ENCODE measurements around the gene SNAI3.

Gene SNAI3

DNA sequence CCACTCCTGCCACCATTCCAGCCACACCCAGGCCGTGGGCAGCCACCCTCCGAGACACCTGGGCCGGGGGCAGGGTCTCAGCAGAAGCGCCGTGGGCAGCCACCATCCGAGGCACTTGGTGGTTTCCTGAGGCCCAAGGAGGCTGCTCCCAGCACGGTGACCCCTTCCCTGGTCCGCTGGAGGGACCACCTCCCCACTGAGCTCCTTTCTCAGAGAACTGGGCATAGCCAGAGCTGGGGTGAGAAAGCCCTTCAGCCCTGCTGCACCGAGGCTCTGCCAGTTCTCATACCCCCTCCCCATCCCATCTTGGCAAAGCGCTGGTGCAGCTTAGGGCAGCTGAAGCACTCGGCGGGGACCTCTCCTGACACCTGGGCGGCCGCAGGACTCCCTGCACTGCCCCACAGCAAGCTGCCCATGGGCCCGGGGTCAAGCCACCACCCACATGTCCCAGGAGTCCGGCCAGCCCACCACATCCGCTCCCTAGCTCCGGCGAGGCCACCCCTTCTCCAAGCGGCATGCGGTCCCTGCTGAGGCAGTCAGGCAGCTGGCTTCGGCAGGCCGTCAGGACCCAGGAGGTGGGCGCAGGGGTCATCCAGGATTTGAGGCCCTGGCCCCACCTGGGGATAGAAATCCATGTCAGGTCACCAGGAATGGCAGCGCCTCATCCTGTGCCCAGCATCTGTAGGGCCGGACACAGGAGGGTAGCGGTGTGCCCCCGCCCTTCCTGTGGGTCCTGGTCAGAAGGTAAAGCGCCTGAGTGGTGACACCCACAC, 34.1 kb downstream of the SNAI3 start:
- in situ Hi-C loops (cut with MboI; ENCODE audit: low sequenced_read_pairs): no loop called here

DNA sequence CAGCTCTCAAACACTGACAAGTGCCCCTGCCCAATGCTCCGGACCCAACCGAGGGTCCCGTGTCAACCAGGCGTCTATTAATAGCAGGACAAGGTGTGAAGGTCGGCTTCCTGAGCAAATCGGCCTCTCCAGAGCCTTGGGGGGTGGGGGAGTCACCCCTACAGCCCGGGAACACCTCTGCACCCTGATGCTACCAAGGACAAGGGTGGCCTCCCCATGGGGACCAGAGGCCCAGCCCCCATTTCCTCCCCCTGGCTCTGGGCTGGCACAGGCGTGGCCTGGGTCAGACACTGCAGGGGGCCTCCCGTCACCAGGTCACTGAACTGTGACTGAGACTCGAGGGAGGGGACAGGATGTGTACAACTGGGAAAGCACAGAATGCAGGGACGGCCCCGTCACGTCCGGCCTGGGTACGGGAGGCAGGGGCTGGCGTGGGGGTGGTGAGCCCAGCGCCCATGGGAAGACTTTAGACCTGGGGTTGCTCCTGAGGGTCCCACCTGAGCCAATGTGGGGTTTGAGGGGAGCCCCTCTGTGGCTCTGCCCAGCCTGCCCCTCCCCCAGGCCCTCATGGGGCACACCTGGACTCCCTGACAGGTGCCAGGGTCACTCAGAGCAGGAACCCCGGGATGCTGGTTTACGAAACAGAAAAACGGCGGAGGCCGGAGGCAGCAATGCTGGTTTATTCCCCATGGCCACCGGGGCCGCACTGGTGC, 34.9 kb downstream of the SNAI3 start:
- in situ Hi-C loops (cut with MboI; ENCODE audit: low sequenced_read_pairs): no loop called here

DNA sequence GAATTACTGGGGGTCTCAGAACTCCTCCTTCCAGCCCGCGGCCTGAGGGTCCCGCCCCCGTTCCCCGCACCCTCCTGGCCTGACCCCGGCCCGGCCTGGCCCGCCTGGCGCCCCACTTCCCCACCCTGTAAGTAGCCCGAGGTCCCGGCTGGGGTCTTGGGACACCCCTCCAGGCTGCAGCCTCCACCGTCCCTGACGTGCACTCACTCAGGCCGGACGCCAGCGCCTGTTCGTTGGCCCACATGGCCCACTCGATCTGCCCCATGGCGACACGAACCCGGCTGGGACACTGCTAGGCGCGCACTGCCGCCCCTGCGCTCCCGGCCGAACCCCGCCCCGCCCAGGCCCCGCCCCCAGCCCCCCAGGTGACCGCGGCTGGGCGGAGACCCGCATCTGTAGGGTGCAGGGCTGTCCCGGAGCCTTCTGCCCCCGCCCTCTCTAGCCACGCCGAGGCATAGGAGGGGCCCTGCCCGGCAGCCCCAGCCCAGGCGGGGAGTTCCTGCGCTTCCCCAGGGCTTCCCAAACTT, 35.5 kb downstream of the SNAI3 start, which contains the start of gene CYBA:
Gene CYBA, minus strand, starts transcription at position 305 of the 527 bp plus-strand sequence. Its CDS starts 40 bp downstream, at position 265.
- in situ Hi-C loops (cut with MboI; ENCODE audit: low sequenced_read_pairs): no loop called here

DNA sequence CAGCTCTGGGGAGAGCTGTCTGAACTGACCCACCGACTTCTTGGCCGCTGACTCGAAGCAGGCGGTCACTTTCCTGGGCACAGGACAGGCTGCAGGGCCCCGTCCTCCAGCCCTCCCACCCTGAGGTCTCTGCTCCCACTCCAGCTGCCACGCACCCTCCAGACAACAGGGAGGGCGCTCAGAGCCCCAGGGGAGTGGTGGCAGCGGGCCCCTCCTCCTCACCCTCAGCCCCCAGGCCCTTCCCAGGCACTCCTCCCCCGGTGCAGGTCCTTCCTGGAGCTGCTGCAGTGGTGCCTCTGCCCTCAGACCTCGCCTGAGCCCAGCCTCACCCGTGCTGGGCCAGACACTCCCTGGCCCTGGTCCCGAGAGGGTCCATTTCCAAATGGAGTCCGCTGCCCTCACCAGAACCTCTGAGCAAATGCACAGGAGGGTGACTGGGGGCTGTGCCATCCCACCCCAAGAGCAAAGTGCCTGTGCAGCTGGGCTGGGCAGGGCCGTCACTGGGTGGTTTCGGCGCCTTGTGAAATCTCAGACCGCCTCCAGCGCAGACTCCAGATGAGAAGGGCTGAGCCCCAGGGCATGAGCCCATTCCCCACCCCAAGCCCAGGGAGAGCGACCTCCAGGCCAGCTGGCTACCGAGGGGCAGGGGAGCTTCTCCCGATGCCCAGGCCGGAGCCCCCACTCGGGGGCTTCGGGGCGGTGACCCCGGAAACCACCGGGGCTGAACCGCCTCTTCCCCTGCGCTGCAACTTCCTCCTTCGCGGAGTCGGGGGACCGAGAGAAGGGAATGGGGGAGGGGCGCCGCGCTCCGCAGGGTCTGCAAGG, 36.2 kb downstream of the SNAI3 start:
- in situ Hi-C loops (cut with MboI; ENCODE audit: low sequenced_read_pairs): no loop called here

DNA sequence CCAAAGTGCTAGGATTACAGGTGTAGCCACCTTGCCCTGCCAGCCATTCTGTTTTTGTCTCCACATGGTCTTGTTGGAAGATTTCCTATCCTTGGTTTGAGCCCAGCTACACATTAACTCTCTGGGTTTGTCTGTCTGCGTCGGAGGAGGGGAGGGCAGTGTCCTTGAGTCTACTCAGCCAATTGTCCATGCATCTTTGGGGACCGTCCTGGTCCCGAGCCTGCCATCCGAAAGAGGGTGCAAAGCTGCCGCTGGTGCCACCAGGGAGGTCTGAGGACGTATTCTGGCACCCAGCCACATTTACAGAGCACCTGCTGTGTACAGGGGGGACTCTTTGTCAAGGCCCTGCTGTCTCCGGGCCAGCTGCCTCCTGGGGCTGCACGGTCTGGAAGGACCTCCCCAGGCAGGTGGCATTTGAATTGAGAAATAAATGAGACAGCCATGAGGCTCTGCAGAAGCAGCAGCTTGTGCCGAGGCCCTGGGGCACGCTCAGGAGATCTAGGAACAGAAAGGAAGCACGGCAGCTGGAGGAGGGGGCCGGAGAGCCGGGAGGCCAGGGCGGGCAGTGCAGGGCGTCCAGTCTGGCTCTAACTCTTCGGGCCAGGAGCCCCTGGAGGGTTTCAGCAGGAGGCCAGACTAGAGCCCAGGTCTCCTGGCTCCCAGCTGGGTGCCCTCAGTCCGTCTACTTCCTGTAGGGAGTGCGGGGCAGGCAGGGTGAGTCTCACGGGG, 36.9 kb downstream of the SNAI3 start:
- in situ Hi-C loops (cut with MboI; ENCODE audit: low sequenced_read_pairs): no loop called here

- in situ Hi-C loops (cut with MboI; ENCODE audit: low sequenced_read_pairs): no loop called here
Observed at GRCh38 chr16:88647178-88648070, 38.9 kb downstream of the SNAI3 start.

DNA sequence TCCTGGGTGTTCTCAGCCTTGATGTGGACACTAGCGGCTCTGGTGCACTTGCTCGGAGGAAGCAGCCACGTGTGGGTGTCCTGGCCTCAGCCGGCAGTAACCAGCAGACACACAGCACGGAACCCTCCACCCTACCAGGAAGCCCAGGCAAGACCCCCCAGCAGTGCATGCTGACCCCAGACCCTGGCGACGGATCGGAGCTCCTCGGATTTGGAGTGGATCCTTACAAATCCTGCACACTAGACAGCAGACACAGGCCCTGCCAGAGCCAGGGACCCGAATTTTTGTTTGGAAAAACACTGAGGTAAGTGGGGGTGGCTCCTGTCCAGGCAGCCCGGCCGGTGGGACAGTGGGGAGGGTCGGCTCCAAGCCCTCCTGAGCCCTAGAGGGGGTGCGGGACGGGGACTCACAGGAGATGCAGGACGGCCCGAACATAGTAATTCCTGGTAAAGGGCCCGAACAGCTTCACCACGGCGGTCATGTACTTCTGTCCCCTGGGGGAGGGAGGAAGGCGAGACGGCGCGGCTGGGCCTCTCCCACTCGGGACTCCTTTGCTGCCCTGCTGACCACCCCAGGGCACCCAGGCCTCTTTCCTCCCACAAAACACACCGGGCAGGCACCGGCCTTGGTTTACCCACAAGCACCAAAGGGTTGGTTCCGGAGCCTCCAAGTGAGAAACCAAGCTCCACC, 39.8 kb downstream of the SNAI3 start:
- in situ Hi-C loops (cut with MboI; ENCODE audit: low sequenced_read_pairs): no loop called here

GRCh38 chr16:88645941-88646340, 40.4 kb downstream of the SNAI3 start:
- in situ Hi-C loops (cut with MboI; ENCODE audit: low sequenced_read_pairs): no loop called here

DNA sequence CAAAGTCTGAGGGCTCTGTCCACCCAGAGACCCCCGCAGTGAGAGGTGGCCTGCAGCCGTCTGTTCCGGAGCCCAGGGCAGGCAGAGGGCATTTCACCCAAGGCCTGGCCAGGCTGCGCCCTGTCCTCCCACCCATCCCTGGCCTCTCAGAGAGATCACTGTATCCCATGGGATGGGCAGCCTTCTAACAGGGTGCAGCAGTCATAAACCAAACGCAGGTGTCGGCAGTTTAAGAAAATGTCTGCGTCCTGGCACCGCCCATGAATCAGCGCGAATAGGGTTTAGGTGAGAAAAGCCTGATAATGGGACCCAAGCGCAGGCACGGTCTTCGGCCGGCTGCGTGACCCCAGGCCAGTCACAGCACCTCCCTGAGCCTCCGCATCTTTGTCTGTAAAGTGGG, 40.9 kb downstream of the SNAI3 start:
- in situ Hi-C loops (cut with MboI; ENCODE audit: low sequenced_read_pairs): no loop called here

- in situ Hi-C loops (cut with MboI; ENCODE audit: low sequenced_read_pairs): no loop called here
Observed at GRCh38 chr16:88643644-88643932, 42.7 kb downstream of the SNAI3 start.

DNA sequence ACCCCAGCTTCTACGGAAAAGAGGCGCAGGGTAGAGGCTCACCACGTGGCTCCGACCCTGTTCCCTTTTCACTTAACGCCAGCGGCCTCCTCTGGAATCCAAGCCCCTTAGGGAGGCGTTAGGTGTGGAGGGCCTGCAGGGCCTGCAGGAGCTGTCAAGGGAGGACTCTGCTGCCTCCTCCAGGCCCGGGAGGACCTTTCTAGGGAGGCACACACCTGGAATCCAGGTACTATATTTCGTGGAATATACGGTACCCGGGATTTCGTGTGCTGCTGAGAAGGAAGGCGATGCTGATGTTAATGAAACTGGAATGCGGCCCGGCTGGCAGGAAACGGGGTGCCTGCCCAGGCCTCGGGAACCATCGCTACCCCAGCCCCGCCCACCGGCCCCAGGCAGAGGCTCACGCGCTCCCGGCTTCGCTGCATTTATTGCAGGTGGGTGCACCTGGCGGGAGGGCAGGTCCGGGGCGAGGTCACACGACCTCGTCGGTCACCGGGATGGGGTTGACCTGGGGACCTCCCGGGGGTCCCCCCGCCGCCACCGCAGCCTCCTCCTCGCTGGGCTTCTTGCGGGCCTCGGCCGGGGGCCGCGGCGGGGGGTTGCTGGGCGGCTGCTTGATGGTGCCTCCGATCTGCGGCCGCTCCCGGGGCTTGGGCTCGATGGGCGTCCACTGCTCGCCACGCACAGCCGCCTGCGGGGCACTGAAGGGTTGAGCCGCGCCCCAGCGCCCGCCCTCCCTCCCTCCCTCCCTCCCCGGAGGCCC, 43.2 kb downstream of the SNAI3 start:
- in situ Hi-C loops (cut with MboI; ENCODE audit: low sequenced_read_pairs): no loop called here

- in situ Hi-C loops (cut with MboI; ENCODE audit: low sequenced_read_pairs): no loop called here
Observed at GRCh38 chr16:88640498-88641247, 45.6 kb downstream of the SNAI3 start.

- in situ Hi-C loops (cut with MboI; ENCODE audit: low sequenced_read_pairs): no loop called here
Observed at GRCh38 chr16:88640039-88640495, 46.2 kb downstream of the SNAI3 start.

DNA sequence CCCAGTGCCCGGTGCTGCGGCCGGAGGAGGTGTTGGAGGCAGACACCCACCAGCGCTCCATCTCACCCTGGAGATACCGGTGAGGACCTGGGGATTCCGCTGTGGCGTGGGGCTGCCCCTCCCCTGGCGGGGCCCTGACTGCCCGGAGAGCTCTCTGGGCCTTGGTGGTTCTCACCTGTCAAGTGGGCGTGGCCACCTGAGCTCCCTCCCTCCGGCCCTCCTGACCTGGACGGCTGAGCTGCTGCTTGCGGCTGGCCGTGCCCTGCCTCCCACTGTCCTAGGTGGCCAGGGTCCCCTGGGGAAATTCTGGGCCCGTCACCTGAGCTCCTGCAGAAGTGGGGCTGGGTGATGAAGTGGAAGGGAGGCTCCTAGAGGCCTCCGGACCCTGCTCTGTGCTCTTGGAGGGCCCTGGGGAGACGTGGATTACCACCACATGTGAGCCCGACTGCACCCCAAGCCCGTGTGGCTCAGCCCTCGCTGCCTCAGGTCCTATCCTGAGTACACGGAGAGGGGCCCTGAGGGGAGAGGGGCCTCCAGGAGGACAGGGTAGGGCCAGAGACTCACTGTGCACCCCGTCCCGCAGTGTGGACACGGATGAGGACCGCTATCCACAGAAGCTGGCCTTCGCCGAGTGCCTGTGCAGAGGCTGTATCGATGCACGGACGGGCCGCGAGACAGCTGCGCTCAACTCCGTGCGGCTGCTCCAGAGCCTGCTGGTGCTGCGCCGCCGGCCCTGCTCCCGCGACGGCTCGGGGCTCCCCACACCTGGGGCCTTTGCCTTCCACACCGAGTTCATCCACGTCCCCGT, 46.9 kb downstream of the SNAI3 start:
- in situ Hi-C loops (cut with MboI; ENCODE audit: low sequenced_read_pairs): no loop called here

DNA sequence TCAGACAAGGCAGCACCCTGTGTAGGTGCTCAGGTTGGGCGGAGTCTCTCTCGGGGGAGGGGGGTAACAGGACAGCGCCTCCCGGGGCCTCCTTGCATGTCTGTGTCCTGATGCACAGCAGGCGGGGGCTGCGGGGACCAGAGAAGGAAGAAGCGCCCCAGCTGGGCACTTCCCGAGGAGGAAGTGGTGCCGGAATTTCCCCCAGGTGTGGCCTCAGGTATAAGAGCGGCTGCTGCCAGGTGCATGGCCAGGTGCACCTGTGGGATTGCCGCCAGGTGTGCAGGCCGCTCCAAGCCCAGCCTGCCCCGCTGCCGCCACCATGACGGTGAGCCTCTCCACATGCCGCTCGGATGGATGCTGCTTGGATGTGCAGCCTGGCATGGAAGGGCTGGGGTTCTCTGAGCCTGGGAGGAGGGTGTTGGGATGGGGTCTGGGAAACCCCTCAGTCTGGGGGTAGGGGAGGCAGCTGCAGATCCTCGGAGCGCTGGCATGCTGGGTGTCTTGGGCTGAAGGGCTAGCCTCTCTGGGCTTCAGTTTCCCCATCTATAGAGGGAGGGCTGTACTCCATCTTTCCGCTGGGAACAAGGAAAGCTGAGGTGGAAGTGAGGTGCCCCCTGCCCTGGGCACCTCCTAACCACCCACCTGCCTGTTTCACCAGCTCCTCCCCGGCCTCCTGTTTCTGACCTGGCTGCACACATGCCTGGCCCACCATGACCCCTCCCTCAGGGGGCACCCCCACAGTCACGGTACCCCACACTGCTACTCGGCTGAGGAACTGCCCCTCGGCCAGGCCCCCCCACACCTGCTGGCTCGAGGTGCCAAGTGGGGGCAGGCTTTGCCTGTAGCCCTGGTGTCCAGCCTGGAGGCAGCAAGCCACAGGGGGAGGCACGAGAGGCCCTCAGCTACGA, 47.7 kb downstream of the SNAI3 start, which contains the start of gene IL17C:
Gene IL17C, plus strand, starts transcription at position 250 of the 908 bp plus-strand sequence. Its CDS starts 70 bp downstream, at position 320.
- in situ Hi-C loops (cut with MboI; ENCODE audit: low sequenced_read_pairs): no loop called here
